K562 (cell line): ENCODE data around the gene PPM1N. TPM values are rescaled to one million over a fixed set of nuclear protein-coding genes. Genes with fewer than 3 reads are reported as not detected.
A peak's percentile ranks its signal among the peaks of the same experiment; 100 is the strongest.

Experiments used
- ATF3 ChIP-seq, 2 experiments: fragments of 450-650 bp in 1 of 2; sonication (generic) in 1 of 2; formaldehyde crosslinking in 1 of 2; IDR thresholded peaks in 1 of 2; conservative IDR thresholded peaks in 1 of 2; 2 replicates each; pipeline versions ENCODE4 v1.6.1 to v1.8.1; 2016 to 2023; ENCODE audit warnings: mild to moderate bottlenecking in 2 of 2, moderate library complexity in 2 of 2, inconsistent platforms in 1 of 2, missing genetic modification reagents in 1 of 2
- ATF7 ChIP-seq: fragments of 450-650 bp; IDR thresholded peaks from 2 replicates; pipeline ENCODE4 v1.7.1; 2014; ENCODE audit warnings: mild to moderate bottlenecking, moderate library complexity
- BRCA1 ChIP-seq, 2 experiments: fragments of 450-650 bp in 1 of 2; sonication (generic) in 1 of 2; formaldehyde crosslinking in 1 of 2; IDR thresholded peaks; 2 replicates each; pipeline versions ENCODE4 v1.5.0 to v1.6.1; 2017 to 2020; ENCODE audit warnings: mild to moderate bottlenecking in 1 of 2, missing genetic modification reagents in 1 of 2
- BRD9 ChIP-seq: fragments of 450-650 bp; IDR thresholded peaks from 2 replicates; pipeline ENCODE4 v1.6.1; 2018; ENCODE audit warnings: low read depth; ENCODE audit not compliant: partially characterized antibody
- CBFA2T2 ChIP-seq: fragments of 450-650 bp; conservative IDR thresholded peaks from 2 replicates; pipeline ENCODE4 v1.6.1; 2017; ENCODE audit warnings: mild to moderate bottlenecking
- FOSL1 ChIP-seq: fragments of 200-800 bp; sonication (Bioruptor generic); conservative IDR thresholded peaks from 2 replicates; pipeline ENCODE4 v1.6.1; 2016; ENCODE audit warnings: missing genetic modification characterization, missing compliant biosample characterization
- FOXK2 ChIP-seq, 2 experiments: fragments of 450-650 bp; IDR thresholded peaks in 1 of 2; conservative IDR thresholded peaks in 1 of 2; 2 replicates each; pipeline ENCODE4 v1.6.1; 2016; ENCODE audit warnings: low read depth in 2 of 2, mild to moderate bottlenecking in 1 of 2
- FOXP1 ChIP-seq: sonication (generic); formaldehyde crosslinking; IDR thresholded peaks from 2 replicates; pipeline ENCODE4 v1.8.0; 2022; ENCODE audit warnings: mild to moderate bottlenecking, missing genetic modification reagents
- HMG20A ChIP-seq: fragments of 450-650 bp; formaldehyde crosslinking; conservative IDR thresholded peaks from 2 replicates; pipeline ENCODE4 v1.4.0; 2020; ENCODE audit warnings: mild to moderate bottlenecking, mixed read lengths
- HMG20B ChIP-seq: fragments of 250-450 bp; sonication (Bioruptor Pico); IDR thresholded peaks from 2 replicates; pipeline ENCODE4 v1.5.0; 2021; ENCODE audit warnings: mild to moderate bottlenecking
- HOMEZ ChIP-seq: fragments of 250-450 bp; sonication (Bioruptor Pico); IDR thresholded peaks from 2 replicates; pipeline ENCODE4 v1.4.0; 2020; ENCODE audit warnings: mild to moderate bottlenecking, moderate library complexity
- KDM4B ChIP-seq, 2 experiments: fragments of 450-650 bp in 1 of 2; sonication (generic) in 1 of 2; IDR thresholded peaks; 2 replicates each; pipeline ENCODE4 v1.6.1; 2016 to 2017; ENCODE audit warnings: borderline replicate concordance in 2 of 2, antibody characterized with exemption in 1 of 2, low read depth in 1 of 2, mild to moderate bottlenecking in 1 of 2
- MCM2 ChIP-seq: fragments of 450-650 bp; IDR thresholded peaks from 2 replicates; pipeline ENCODE4 v1.6.1; 2017; ENCODE audit warnings: low read depth, mild to moderate bottlenecking
- MEIS2 ChIP-seq: fragments of 450-650 bp; IDR thresholded peaks from 2 replicates; pipeline ENCODE4 v1.6.1; 2014; ENCODE audit warnings: mild to moderate bottlenecking; ENCODE audit not compliant: partially characterized antibody
- NCOA2 ChIP-seq, 2 experiments: fragments of 450-650 bp; IDR thresholded peaks; 2 replicates each; pipeline ENCODE4 v1.6.1; 2018; ENCODE audit warnings: mild to moderate bottlenecking in 2 of 2, moderate library complexity in 1 of 2; ENCODE audit not compliant: partially characterized antibody in 2 of 2
- NELFE ChIP-seq: IDR thresholded peaks from 2 replicates; pipeline ENCODE4 v1.6.1; 2011; ENCODE audit warnings: mild to moderate bottlenecking; ENCODE audit not compliant: insufficient read depth, insufficient read length
- RFX5 ChIP-seq: IDR thresholded peaks from 2 replicates; pipeline ENCODE4 v1.6.1; 2011; ENCODE audit warnings: low read depth, mild to moderate bottlenecking, improper control_type of control experiment, low read length
- RNF219 ChIP-seq: fragments of 250-450 bp; sonication (Bioruptor Pico); IDR thresholded peaks from 2 replicates; pipeline ENCODE4 v1.5.0; 2022; ENCODE audit warnings: mild to moderate bottlenecking
- SAP30 ChIP-seq: fragments of 200-600 bp; sonication (generic); IDR thresholded peaks from 2 replicates; pipeline ENCODE4 v1.6.1; 2012; ENCODE audit warnings: borderline replicate concordance, low read depth, mild to moderate bottlenecking, moderate library complexity, low read length, control low read depth, inconsistent platforms; ENCODE audit not compliant: insufficient read depth, poor library complexity, severe bottlenecking
- SIN3A ChIP-seq, 2 experiments: fragments of 150-350 bp in 1 of 2; IDR thresholded peaks; 2 replicates each; pipeline ENCODE4 v1.6.1; 2011 to 2016; ENCODE audit warnings: borderline replicate concordance in 2 of 2, low read depth in 2 of 2, low read length in 2 of 2, mild to moderate bottlenecking in 2 of 2, moderate library complexity in 2 of 2; ENCODE audit not compliant: control insufficient read depth in 1 of 2
- SMARCA5 ChIP-seq: fragments of 450-650 bp; IDR thresholded peaks from 2 replicates; pipeline ENCODE4 v1.6.1; 2016
- TCF7 ChIP-seq: sonication (generic); IDR thresholded peaks from 2 replicates; pipeline ENCODE4 v1.6.1; 2016; ENCODE audit warnings: antibody characterized with exemption, borderline replicate concordance
- ZBED1 ChIP-seq: IDR thresholded peaks from 2 replicates; pipeline ENCODE4 v1.6.1; 2014
- ZEB2 ChIP-seq: fragments of 450-650 bp; IDR thresholded peaks from 2 replicates; pipeline ENCODE4 v1.6.1; 2016
- polyA plus RNA-seq, 8 experiments: library from polyadenylated mRNA; depleted of rRNA in 4 of 8; stranded (reverse) in 5 of 8; unstranded in 3 of 8; fragments of >200 nt; fragmentation: Nextera tagmentation in 2 of 8; fragmentation: Illumina TruSeq in 1 of 8; extraction: Ambion mirVana in 2 of 8; extraction: Trizol in 1 of 8; gene quantifications; 2 replicates each; pipeline versions ENCODE4 v1.2.1 to v1.2.3, GENCODE V29; 2011 to 2014; ENCODE audit warnings: inconsistent platforms in 1 of 8, missing spikeins in 1 of 8
- total RNA-seq, 7 experiments: library from RNA; depleted of rRNA in 6 of 7; stranded (reverse); fragments of >200 nt in 6 of 7; fragmentation: Illumina TruSeq in 2 of 7; extraction: Trizol in 2 of 7; gene quantifications; 2 replicates each; pipeline versions ENCODE4 v1.2.1 to v1.2.3, GENCODE V29; 2011 to 2021; ENCODE audit warnings: low replicate concordance in 1 of 7

Gene PPM1N
- total and polyA plus RNA-seq, 9 of the 15 experiments (the other 6 are each of a cell fraction or from before 2014, with no cell fraction given) = 4.5 to 15.6 (median 8.7) TPM

GRCh38 chr19:45528149-45528743 is 30.0 kb downstream of the PPM1N start (continued):
- 0 out of 2 replicates have a peak, but pooled peaks have one; percentile 56 for TF ChIP-seq HMG20B
- peak; percentile 83 for TF ChIP-seq ATF3 (IDR thresholded peaks at IDR 0.05)
- TF ChIP-seq ATF3 (CRISPR knock-in tag; conservative IDR thresholded peaks at IDR 0.05) = no peak
- peak; percentile 86 for TF ChIP-seq MEIS2
- TF ChIP-seq NCOA2 (IDR thresholded peaks at IDR 0.05; ENCODE audit: partially characterized antibody in 2 of 2) = no peak
- TF ChIP-seq ZBED1 = 0 out of 2 replicates have a peak, but pooled peaks have one; percentile 49
- no peak for TF ChIP-seq FOXP1
- no peak for TF ChIP-seq BRCA1 (IDR thresholded peaks at IDR 0.05)
- TF ChIP-seq BRCA1 (CRISPR knock-in tag; IDR thresholded peaks at IDR 0.05) = no peak
- peak in 1 of 2 experiments; percentile 28; a peak in 1 of 4 replicates for TF ChIP-seq KDM4B (IDR thresholded peaks at IDR 0.05; ENCODE audit: borderline replicate concordance in 2 of 2, low read depth in 1 of 2)
- TF ChIP-seq SMARCA5 = no peak
- TF ChIP-seq RFX5 = no peak
- no peak for TF ChIP-seq NELFE
- TF ChIP-seq RNF219 (CRISPR knock-in tag) = no peak
- no peak for TF ChIP-seq HMG20A (CRISPR knock-in tag)
- TF ChIP-seq BRD9 = no peak
- TF ChIP-seq ATF7 = peak; percentile 52; the same call in 1 of the 2 replicates
- 0 out of 2 replicates have a peak, but pooled peaks have one; percentile 20 for TF ChIP-seq ZEB2
- TF ChIP-seq HOMEZ = no peak
- no peak for TF ChIP-seq MCM2
- peak; percentile 48; the same call in 1 of the 2 replicates for TF ChIP-seq TCF7
- no peak for TF ChIP-seq SIN3A (IDR thresholded peaks at IDR 0.05; ENCODE audit: borderline replicate concordance in 2 of 2, control insufficient read depth in 1 of 2, low read depth in 2 of 2, low read length in 2 of 2)
- TF ChIP-seq SAP30 = no peak
- no peak for TF ChIP-seq CBFA2T2
- TF ChIP-seq FOXK2 (conservative IDR thresholded peaks at IDR 0.05 in 1 of 2, IDR thresholded peaks at IDR 0.05 in 1 of 2; ENCODE audit: low read depth in 2 of 2) = peak in 1 of 2 experiments; percentile 61; a peak in 1 of 4 replicates
- TF ChIP-seq FOSL1 (tag) = peak; percentile 44; the same call in 1 of the 2 replicates
